GM19193 (cell line): ENCODE data around the gene FREM3.

Source experiments
- POLR2A ChIP-seq: IDR thresholded peaks from 4 replicates; pipeline ENCODE4 v1.6.1; 2011; ENCODE audit not compliant: insufficient read depth, insufficient read length; ENCODE audit errors: extremely low read depth

FREM3 gene

GRCh38 chr4:143618811-143619210 lies 81.7 kb downstream of the FREM3 start:
- no peak for TF ChIP-seq POLR2A

- TF ChIP-seq POLR2A = no peak
Observed at GRCh38 chr4:143617994-143618679, 82.3 kb downstream of the FREM3 start.

DNA sequence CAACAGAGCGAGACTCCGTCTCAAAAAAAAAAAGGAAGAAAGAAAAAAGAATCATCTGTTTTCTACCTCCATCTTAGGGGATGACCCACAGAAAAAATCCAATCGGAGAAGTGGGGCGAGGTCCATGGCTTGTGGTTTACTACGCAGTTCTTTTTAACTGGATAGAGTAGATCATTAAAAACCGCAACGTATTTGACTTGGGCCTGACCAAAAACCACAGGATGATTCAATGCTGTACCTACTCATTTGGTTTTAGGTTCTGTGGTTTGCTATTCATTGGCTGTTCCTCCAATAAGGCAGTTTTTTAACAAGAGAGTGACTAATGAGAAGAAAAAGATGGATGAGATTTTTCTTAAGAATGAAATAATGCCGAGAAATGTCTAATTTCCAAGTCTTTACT lies 83.7 kb downstream of the FREM3 start:
- TF ChIP-seq POLR2A = no peak

GRCh38 chr4:143609492-143609891 lies 91.0 kb downstream of the FREM3 start:
- no peak for TF ChIP-seq POLR2A

GRCh38 chr4:143606480-143606879 lies 94.0 kb downstream of the FREM3 start:
- TF ChIP-seq POLR2A = no peak

- TF ChIP-seq POLR2A = no peak
Observed at GRCh38 chr4:143599827-143600226, 100.6 kb downstream of the FREM3 start.

- TF ChIP-seq POLR2A = no peak
Observed at GRCh38 chr4:143598816-143599215, 101.7 kb downstream of the FREM3 start.

DNA sequence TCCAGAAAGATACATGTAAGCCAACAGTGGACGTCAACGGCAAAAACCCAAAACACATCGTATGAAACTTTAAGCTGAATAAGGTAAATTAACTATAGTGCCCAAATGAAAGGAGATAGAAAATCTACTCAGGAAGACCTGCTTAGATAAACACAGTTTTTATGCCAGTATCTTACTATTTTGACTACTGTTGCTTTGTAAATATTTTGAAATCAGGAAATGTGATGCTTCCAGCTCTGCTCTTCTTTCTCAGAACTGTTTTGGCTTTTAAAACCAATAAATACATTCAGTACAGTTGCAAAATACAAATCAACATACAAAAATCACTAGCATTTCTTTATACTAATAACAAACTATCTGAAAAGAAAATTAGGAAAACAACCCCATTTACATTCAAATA lies 103.2 kb downstream of the FREM3 start:
- no peak for TF ChIP-seq POLR2A

DNA sequence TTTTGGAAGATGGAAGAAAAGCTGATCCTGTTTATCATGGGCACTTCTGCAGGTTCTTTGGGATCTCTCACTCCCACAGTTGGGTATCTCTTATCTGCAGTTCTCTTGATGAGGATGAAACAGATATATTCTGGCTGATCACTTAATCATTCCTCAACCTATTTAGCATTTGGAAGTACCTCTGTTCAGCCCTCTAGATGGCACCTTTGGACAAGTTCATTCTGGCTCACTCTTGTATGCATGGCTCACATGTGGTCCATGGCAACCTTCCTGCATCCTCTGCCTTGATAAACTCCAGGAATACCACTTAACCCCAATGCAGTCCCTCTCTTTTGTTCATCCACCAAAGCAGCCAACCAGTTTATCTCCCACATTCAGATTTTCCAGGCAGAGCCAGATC lies 112.8 kb downstream of the FREM3 start:
- no peak for TF ChIP-seq POLR2A

DNA sequence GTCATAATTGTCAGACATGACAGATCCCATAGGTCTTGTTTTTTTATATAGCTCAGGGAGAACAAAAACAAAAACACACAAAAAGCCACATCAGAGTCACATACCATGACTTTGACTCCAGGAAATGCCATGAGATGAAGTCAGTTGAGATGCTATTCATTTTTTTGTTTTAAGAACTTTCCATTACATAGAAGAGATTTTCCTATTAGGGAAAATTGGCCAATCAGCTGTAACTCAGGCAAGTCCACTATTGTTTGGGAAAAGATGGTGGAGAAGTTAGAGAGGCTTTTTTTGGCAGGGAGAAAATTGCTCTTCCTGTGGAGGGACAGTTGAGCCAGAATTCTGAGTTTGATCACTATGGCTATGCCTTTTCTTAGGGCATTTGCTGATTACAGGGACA lies 114.4 kb downstream of the FREM3 start:
- TF ChIP-seq POLR2A = no peak

DNA sequence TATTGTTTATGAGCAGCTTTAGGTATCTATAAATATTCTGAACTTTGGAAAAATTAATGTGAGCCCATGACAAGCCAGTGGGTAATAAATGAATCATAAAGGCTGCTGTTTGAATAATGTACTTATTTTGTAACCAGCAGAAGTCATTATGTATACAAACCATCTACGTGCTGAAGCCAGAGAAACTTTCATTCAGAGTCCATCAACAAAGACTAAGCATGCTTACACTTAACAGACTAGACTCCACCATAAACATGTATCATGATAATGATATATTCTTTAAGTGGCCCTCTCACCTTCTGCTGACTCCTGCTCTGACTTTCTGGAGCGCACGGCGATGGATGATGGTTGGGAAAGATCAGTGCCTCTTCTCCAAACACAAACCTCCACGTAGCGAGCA lies 114.9 kb downstream of the FREM3 start:
- no peak for TF ChIP-seq POLR2A

DNA sequence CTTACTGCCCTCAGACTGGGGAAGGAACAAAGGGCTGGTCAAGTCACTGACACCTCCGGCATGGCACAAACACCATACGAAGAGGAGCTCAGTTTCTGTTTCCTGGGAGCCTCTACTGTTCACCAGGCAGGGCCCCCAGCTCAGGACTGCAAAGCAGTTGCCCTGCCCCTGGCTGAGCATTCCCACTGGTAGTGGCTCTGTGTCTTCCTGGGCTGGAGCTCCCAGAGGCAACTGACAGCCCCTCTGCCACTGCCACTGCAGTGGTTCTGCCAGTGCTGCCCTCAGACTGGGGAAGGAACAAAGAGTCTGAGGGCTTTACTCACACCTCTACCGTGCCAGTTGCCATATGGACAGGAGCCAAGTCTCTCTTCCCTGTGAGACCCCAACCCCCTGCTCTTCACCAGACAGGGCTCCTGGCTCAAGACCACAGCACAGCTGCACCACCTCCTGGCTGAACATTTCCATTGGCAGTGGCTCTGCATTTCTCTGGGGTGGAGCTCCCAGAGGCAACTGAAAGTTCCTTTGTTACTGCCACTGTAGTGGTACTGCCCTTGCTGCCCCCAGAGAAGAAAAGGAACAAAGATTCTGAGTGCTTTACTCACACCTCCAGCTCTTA lies 119.0 kb downstream of the FREM3 start:
- no peak for TF ChIP-seq POLR2A

- TF ChIP-seq POLR2A = no peak
Observed at GRCh38 chr4:143575331-143575730, 125.1 kb downstream of the FREM3 start.

- no peak for TF ChIP-seq POLR2A
Observed at GRCh38 chr4:143564472-143564871, 136.0 kb downstream of the FREM3 start.

- no peak for TF ChIP-seq POLR2A
Observed at GRCh38 chr4:143559757-143560147, 140.7 kb downstream of the FREM3 start.
